ENCODE results near the gene PAGR1.
"Not testable (repeated sequence)": the region's sequence is repeated elsewhere in the genome, so short reads cannot be mapped to it uniquely, and the experiment has no call there.

Gene PAGR1

DNA sequence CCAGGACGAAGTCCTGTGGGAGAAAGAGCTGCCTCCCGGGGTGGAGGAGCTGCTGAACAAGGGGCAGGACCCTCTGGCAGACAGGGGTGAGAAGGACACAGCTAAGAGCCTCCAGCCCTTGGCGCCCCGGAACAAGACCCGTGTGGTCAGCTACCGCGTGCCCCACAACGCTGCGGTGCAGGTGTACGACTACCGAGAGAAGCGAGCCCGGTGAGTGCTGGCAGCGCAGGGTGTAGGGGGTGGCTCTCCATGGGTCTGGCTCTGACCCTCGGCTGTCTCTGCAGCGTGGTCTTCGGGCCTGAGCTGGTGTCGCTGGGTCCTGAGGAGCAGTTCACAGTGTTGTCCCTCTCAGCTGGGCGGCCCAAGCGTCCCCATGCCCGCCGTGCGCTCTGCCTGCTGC lies 25.7 kb downstream of the PAGR1 start:
- no peak for DNase-seq

DNA sequence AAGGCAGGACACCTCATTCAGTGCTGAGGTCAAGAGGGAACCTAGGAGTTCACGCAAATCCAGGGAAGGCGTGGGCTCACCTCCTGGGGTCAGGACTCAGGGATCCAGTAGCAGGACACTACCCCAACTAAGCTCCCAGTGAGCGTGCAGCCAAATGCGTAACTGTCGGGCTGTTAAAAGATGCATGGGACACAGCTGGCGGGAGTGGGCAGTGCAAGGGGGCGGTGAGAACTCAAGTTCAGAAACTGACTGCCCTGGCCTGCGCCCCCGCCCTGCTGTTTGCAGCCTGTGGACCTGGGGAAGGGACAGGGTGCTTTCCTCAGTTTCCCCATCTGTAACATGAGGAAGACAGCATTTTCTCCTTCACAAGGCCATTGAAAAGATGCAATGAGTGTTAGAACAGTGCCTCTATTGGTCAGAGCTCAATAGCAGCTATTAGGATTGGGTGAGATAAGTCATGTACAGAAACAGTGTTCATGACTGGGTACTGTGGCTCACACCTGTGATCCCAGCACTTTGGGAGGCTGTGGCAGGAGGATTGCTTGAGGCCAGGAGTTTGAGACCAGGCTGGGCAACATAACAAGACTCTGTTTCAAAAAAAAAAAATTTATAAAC lies 26.9 kb downstream of the PAGR1 start:
- DNase-seq: no peak

DNA sequence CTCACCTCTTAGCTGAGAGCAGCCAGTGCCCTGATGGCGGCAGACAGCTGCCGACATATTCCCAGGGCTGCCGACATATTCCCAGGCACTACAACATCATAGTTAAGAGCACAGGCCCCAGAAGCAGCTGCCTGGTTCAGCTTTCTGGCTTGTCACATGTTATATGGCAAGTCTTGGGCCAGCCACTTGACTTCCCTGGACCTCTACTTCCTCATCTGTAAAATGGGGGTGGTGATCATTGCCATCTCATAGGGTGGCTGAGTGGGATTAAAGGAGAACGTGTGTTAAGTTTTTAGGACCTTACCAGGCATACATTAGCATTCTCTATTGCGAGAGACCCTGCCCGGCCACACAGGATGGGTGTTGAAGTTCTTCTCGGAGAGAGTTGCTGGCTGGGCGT lies 28.0 kb downstream of the PAGR1 start:
- DNase-seq: no peak

DNA sequence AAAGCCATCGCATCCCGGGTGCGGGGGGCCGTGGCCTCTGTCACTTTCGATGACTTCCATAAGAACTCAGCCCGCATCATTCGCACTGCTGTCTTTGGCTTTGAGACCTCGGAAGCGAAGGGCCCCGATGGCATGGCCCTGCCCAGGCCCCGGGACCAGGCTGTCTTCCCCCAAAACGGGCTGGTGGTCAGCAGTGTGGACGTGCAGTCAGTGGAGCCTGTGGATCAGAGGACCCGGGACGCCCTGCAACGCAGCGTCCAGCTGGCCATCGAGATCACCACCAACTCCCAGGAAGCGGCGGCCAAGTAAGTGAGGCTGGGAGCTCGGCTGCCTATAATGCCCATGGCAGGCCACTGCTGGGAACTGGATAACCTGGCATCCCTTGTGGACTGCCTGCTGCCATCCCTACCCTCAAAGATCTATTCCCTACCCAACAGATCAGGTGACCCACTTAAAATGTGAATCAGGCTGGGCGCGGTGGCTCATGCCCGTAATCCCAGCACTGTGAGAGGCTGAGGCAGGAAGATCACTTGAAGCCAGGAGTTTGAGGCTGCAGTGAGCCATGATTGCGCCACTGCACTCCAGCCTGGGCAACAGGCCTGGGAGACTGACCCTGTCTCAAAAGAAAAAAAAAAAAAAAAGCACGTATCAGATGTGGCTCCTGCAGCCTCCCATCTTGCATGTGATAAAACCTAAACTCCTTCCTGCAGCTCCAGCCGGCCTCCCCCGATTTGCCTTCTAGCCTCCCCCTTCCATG lies 28.8 kb downstream of the PAGR1 start:
- DNase-seq: no peak

DNA sequence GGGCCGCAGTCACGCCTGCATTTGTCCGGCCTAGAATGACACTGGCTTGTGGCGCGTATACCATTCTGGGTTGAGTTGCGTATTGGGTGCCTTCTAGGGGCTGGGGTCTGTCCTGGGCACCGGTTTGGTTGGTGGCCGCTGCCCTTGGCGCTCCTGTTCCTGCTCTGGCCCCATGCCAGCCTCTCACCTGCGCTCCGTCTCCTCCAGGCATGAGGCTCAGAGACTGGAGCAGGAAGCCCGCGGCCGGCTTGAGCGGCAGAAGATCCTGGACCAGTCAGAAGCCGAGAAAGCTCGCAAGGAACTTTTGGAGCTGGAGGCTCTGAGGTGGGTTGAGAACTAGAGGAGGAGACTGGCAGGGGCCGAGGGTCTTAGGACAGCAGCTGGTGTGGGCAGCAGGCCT lies 29.7 kb downstream of the PAGR1 start:
- no peak for DNase-seq

DNA sequence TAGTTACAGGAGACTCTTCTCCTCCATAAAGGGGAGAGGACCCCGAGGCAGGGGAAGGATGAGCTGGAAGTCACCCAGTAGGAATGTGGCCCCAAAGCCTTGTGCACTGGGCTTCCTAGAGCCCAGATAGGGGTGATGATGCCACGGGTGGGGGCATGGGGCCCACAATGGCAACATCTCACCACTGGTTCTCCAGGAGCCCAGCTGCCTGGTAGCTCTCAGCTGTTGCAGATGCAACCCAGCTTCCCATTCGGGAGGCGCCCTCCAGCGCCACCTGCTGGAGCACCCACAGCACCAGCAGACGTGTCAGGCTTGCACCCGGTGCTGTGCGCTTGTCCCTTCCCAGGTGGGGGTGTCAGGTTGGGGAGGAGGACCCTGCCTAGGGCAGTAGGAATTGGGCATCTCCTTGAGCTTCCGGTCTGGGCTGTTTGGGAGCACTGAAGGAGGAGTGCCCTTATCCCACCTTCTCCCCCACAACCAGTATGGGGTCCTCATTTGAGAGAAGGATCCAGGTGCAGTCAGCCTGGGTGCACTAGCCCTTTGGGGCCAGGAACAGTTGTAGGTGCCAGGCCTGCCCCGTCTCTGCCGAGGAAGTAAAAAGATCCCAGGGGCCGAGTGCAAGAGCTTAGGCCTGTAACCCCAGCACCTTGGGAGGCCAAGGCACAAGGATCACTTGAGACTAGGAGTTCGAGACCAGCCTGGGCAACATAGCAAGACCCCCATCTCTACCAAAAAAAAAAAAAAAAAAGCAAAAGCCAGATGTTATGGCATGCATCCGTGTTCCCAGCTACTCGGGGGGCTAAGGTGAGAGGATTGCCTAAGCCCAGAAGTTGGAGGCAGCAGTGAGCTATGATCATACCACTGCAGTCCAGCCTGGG lies 32.7 kb downstream of the PAGR1 start:
- DNase-seq: peak; percentile 80 to 85

DNA sequence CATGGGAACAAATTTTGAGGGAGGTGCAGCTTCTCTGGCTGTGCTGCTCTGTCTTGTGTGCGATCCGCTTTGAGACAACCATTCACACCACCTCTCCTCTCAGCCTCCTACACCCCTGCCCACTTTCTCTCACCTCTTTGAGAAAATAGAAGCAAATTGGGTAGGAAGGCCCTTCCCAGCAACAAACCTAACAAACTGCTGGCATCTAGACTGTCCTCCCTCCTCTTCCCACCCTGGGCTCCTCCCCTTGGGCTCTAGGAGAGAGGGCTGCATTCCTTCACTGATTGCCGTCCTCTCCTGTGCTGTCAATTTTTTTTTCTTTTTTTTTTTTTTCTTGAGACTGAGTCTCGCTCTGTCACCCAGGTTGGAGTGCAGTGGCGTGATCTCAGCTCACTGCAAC lies 33.6 kb downstream of the PAGR1 start:
- DNase-seq: no peak

DNA sequence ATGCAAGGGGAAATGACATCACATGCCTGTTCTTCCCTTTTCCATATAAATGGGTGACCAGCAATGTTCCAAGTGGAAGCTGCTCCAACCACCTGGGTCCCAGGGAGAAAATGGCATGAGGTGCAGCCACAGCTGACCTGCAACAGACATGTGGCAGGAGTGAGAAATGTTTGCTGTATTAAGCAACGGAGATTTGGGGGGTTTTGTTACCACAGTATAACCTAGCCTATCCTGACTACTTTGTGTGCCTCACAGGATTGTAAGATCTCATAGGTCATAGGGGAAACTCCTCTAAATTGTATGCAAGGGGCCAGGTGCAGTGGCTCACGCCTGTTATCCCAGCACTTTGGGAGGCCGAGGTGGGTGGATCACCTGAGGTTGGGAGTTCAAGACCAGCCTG lies 35.0 kb downstream of the PAGR1 start:
- no peak for DNase-seq

DNA sequence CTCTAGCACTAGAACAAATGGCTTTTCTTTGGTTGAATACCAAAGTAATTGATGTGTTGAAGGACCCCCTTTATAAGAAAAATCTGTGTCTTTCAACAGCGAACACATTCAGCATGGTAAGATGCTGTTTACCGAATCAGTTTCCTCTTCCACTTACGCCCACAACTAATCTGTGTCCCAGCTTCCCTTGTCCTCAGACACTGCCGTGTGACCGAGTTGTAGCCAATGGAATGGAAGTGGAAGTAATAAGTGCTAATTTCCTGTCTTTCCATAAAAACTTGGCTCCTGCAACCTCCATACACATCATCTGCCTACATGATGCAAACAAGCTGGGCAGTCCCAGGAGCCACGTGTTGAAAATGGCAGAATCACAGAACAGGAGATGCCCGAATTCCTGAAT lies 36.7 kb downstream of the PAGR1 start:
- DNase-seq: no peak

DNA sequence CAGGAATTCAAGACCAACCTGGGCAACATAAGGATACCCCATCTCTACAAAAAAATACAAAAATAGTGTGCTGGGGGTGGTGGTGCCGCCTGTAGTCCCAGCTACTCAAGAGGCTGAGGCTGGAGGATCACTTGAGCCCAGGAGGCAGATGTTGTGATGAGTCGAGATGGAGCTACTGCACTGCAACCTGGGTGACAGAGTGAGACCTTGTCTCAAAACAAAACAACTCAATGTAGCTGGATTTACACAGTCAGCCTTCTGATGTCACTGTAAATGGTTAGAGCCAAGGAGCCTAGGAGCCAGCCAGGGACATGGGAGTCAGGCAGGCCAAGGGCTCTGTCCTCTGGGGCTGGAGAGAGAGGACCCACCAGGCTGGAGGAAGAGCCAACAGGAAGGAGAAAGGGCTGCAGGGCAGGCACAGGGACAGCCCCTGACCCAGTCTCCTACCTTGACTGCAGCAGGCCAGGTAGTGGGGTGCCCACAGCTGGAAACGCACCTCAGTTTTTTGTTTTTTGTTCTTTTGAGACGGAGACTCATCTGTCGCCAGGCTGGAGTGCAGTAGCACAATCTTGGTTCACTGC lies 38.7 kb downstream of the PAGR1 start:
- no peak for DNase-seq

DNA sequence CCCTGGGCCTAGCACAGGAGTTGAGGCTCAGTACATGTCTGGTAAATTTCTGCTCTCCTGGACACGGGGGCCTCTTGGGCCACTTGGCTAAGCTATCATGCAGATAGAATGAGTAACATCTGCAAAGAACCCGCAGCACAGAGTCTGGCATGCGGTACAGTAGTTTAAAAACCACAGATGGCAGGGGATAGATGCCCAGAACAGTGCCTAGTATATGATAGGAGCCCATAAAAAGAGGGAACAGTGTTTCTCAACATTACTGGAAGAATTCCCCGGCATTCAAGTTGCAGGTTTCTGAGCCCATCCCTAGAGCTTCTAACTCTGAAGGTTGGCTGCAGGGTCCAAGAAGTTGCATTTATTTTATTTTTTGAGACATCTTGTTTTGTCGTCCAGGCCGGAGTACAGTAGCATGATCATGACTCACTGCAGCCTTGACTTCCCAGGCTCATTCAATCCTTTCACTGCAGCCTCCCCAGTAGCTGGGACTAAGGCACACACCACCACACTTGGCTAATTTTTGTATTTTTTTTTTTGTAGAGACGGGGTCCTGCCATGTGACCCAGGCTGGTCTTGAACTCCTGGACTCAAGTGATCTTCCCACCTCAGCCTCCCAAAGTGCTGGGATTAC lies 41.3 kb downstream of the PAGR1 start:
- no peak for DNase-seq

DNA sequence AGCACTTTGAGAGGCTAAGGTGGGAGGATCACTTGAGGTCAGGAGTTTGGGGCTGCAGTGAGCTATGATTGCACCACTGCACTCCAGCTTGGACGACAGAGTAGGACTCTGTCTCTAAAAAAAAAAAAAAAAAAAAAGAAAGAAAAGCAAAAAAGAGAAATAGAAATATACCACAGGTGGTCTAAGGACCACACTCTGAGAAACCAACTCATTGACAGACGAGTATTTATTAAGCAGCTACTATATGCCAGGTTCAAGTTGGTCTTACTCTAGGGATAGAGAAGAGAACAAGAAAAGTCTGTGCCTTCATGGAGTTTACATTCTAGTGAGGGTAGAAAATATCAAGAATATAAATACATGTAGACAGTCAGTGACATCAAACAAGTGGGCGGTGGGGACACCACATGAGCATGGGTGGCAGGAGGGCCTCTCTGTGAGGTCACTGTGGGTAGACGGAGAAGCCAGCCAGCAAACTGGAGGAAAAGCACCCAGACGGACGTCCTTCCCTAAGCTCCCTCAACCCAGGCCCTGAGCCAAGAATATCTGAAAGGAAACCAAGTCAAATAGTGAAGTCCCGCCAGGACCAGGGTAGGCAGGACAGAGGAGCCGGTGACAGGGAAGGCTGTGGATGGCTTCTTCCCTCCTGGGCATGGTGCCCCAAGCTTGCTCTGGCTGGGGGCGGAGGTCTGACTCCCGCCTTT lies 42.3 kb downstream of the PAGR1 start:
- no peak for DNase-seq

DNA sequence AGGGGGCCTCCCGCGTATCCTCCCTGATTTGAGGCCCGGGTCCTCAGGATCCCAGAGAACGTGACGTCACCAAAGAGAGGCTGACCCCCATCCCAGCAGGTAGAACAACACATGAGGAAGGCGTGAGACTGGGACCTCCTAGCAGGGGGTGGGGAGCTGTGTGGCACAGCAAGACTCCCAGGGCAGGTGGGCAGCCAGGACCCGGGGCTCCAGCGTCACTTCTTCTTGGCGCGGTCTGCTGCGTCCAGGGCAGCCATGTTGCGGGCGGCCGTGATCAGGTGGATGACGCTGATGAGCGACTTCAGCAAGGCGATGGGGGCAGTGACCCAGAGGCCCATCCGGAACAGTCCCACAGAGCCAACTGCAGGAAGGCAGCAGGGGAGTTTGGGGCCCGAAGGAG lies 43.0 kb downstream of the PAGR1 start:
- DNase-seq: no peak

DNA sequence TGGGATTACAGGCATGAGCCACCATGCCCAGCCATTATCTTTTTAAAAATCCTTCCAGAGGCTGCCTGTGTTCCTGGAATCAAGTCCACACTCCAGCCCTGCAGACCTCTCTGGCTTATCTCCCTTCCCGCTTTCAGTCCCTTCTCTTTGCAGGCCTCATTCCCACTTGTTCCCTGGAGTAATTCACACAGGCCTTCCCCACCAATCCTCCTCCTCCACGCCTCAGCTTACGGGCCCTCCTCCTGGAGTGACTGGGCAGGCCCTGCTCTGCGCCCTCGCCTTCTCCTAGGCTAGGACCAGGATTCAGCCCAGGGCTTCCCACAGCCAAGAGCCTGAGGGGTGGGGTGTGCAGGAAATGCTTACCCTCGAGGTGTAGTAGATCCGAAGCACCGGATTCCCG lies 44.3 kb downstream of the PAGR1 start:
- no peak for DNase-seq

DNA sequence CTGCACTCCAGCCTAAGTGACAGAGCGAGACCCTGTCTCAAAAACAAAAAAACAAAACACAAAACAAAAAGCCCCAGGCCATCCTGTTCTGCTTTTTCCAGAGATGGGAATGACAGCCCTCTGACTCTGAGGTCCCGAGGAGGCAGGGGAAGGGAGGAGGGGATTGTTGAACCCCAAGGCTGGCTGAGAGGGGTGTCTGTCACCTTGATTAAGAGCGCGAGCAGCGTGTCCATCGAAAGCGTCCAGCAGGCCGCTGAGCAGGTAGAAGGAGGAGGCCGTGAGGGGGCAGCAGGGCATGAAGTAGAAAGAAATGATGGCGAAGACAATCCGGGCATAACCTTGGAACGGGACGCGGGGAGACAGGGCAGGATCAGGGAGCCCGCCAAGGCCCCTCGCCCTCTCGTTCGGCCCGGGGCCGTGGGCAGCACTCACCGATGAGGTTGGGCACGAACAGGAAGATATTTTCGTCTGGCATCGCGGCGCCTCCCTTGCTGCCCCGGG lies 46.5 kb downstream of the PAGR1 start:
- DNase-seq: no peak

DNA sequence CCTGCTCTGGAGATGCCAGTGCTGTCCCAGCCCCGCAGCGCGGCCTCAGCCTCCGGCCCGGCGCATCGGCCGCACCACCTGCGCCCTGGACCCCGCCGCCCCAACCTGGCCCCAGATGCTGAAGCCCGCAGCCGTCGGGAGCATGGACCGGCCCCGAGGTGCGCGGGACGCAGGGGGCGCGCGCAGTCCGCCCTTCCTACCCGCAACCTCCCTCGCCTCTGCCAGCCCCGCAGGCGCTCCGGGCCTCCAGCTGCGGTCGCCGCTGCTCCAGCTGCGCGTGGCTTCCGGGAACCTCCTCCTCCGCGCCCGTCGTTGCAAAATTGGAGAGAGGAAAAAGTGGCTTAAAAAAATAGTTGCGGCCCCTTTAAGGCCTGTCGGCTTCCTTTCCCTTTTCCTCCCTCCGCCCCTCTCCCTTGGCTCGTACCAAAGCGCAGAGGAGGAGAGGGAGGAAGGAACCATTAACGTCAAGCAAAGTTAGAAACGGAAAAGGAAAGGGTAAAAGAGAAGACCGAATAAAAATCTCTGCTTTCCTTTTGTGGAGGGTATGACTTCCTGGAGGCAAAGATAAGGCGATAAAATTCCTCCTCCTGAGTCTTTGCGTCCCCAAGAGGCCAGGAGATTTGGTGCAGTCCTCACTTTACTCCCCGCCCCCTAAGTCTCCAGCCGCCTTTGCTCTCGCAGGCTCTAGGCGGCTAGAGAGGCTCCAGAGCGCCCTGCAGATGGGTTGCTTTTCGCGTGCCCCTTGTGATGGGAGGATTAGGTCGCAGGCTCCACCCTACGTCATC lies 47.1 kb downstream of the PAGR1 start, which contains the start of gene CDIPT:
Gene CDIPT, minus strand, starts transcription at position 343 of the 785 bp plus-strand sequence. CDS start 369 bp downstream, outside the sequence.
- peak; percentile 93 to 95 for DNase-seq

DNA sequence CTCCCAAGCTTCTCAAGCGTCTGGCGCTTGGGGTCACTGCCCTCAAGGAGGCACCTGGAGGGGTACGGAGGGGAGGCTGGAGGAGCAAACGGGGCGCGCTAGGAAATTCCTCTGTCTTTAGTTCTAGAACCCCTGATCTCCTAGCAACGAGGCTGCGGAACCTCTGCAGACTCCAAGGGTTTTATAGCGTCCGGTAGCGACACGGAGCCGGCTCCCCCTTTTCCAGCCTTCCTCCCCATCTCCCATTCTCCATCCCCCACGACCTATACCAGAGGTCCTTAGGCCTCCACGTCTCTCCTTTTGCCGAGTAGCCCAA lies 47.7 kb downstream of the PAGR1 start:
- DNase-seq: no peak

DNA sequence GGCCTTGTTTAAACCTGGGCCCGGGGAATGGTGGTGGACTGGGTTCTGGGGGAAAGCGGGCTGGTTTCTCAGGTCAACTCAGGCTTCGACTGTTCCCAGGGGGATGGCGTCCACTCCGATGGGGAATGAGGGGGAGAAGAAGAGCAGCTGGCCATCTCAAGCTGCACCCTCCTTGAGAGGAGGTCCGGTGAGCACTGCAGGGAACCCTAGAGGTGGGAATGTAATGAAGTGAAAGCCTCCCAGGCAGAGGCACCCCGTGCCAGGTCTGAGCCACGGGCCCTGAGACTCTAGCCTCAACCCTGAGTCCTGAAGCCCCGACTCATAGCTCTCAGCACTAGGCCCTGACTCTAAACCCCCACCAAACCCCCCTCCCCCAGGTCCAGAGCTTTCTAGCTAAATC lies 48.3 kb downstream of the PAGR1 start:
- DNase-seq: no peak

DNA sequence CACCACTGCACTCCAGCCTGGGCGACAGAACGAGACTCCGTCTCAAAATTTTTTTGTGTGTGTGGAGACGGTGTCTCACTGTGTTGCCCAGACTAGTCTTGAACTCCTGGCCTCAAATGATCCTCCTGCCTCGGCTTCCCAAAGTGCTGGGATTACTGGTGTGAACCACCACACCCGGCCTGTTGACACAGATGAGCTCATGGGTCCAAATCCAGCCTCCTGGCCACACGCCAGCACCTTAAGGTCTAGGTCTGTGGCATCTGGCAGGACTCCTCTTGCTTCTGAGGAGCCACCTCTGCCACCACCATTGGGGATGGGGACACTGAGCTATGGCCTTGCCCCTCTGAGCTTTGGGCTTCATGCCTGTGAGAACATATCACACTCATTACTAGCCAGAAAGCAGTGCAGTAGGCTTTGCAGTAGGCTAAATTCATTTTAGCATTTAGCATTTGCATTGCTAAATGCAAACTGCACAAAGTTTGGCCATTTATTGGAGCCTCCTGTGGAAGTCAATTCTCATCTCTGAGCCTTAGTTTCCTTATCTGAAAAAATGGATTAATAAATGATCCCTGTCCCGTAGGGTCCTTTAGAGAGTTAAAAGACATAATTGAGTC lies 52.6 kb downstream of the PAGR1 start:
- DNase-seq: no peak

DNA sequence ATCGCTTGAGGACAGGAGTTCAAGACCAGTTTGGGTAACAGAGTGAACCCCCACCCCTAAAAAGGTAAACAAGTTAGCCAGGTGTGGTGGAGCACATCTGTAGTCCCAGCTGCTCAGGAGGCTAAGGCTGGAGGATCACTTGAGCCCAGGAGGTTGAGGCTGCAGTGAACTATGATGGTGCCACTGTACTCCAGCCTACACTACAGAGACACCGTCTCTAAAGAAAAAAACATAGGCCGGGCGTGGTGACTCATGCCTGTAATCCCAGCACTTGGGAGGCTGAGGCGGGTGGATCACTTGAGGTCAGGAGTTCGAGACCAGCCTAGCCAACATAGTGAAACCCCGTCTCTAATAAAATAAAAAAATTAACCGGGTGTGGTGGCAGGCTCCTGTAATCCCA lies 53.1 kb downstream of the PAGR1 start:
- not testable (repeated sequence) for DNase-seq

Measured in activated CD4-positive, alpha-beta T cell treated with anti-CD3 and anti-CD28 coated beads for 4 hours (primary cell).